HG03521 (cell line): ENCODE measurements around the gene ST6GALNAC6.
"Not testable (repeated sequence)": the region's sequence is repeated elsewhere in the genome, so short reads cannot be mapped to it uniquely, and the experiment has no call there.

Experiments used
- ATAC-seq: cut with Tn5 transposase; IDR thresholded peaks from one replicate; pipeline ENCODE4 v1.9.1; 2021; ENCODE audit warnings: mild to moderate bottlenecking, moderate library complexity; ENCODE audit not compliant: unreplicated experiment

Gene ST6GALNAC6

GRCh38 chr9:127876026-127876763 lies 23.2 kb downstream of the ST6GALNAC6 start:
- no peak for ATAC-seq

- ATAC-seq: no peak
Measured at GRCh38 chr9:127875306-127875966, 24.0 kb downstream of the ST6GALNAC6 start.

GRCh38 chr9:127874301-127875221 lies 24.8 kb downstream of the ST6GALNAC6 start:
- no peak for ATAC-seq

GRCh38 chr9:127873886-127874285 lies 25.5 kb downstream of the ST6GALNAC6 start:
- no peak for ATAC-seq

- no peak for ATAC-seq
Measured at GRCh38 chr9:127873223-127873691, 26.1 kb downstream of the ST6GALNAC6 start.

- ATAC-seq: no peak
Measured at GRCh38 chr9:127872369-127873222, 26.8 kb downstream of the ST6GALNAC6 start.

- ATAC-seq: no peak
Measured at GRCh38 chr9:127871531-127871930, 27.9 kb downstream of the ST6GALNAC6 start.

- no peak for ATAC-seq
Measured at GRCh38 chr9:127870887-127871286, 28.5 kb downstream of the ST6GALNAC6 start.

GRCh38 chr9:127870153-127870491 lies 29.3 kb downstream of the ST6GALNAC6 start:
- not testable (repeated sequence) for ATAC-seq

GRCh38 chr9:127869310-127870152 lies 29.9 kb downstream of the ST6GALNAC6 start:
- peak; percentile 56 for ATAC-seq

GRCh38 chr9:127868278-127868902 lies 31.0 kb downstream of the ST6GALNAC6 start:
- ATAC-seq: no peak

- no peak for ATAC-seq
Measured at GRCh38 chr9:127867356-127868277, 31.8 kb downstream of the ST6GALNAC6 start.

GRCh38 chr9:127866535-127866934 lies 32.9 kb downstream of the ST6GALNAC6 start:
- ATAC-seq: no peak

GRCh38 chr9:127865645-127866464 lies 33.5 kb downstream of the ST6GALNAC6 start:
- ATAC-seq: no peak

- ATAC-seq: no peak
Measured at GRCh38 chr9:127863191-127863621, 36.2 kb downstream of the ST6GALNAC6 start.

GRCh38 chr9:127862075-127863011 lies 37.1 kb downstream of the ST6GALNAC6 start:
- no peak for ATAC-seq
